ENCODE results near the gene COG5. TPM values are rescaled to one million over a fixed set of nuclear protein-coding genes. Genes with fewer than 3 reads are reported as not detected.

Gene COG5
- total RNA-seq, 1 experiment from 2014 or later = 20.2 TPM

DNA sequence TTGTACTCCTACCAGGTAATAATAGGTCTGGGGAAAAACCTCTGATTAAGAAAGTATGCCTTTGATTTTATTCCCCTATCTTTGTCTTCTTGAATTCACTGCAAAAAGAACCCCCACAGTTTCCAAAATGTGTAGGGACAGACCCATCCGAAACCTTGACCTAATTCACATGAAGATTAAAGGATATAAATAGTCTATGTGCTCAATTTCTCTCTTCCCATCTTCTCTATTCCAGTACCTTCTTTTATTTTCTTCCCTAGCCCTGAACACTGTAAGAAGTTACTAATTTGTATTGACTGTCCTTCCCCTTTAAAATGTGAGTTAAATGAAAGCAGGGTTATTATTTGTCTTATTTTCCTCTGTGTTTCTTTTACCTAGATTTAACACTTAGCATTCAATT is 259.7 kb downstream of the COG5 start:
- Histone ChIP-seq H2BK5ac (ENCODE audit: insufficient read length, low read length) (no peak overlapping the region), H3K56ac (ENCODE audit: insufficient read length, low read depth, low read length) (no peak overlapping the region), H4K8ac (replicated peaks; ENCODE audit: insufficient read length, low read depth, low read length) (no peak overlapping the region), H3K27ac (ENCODE audit: insufficient read length, low read depth, low read length) (no peak overlapping the region), H3K23ac (ENCODE audit: insufficient read length, low read depth, low read length) (no peak overlapping the region), H3K14ac (ENCODE audit: insufficient read depth, low read length) (no peak overlapping the region), H3K9ac (ENCODE audit: extremely low read depth, insufficient read length, low read length) (no peak overlapping the region), H2BK12ac (ENCODE audit: insufficient read length, low read depth, low read length) (no peak overlapping the region), H3K18ac (ENCODE audit: insufficient read length, low read depth, low read length) (no peak overlapping the region), H4K5ac (ENCODE audit: insufficient read length, low read depth, low read length) (no peak overlapping the region), H4K20me1 (ENCODE audit: control insufficient read depth, insufficient read depth, insufficient read length) (no peaks in the 10 kb centered on the region), H3K27me3 (ENCODE audit: insufficient read depth, low read length) (no peaks in the 10 kb centered on the region), H3K9me3 (ENCODE audit: control insufficient read depth, low read depth, low read length) (no peaks in the 10 kb centered on the region), H2BK20ac (ENCODE audit: low read depth, low read length, poor library complexity, severe bottlenecking) (no peak overlapping the region), H3T11ph (ENCODE audit: low read length) (no peak overlapping the region), H3K23me2 (ENCODE audit: insufficient read length, low read depth, low read length, poor library complexity, severe bottlenecking) (no peaks in the 10 kb centered on the region), H2AFZ (ENCODE audit: low read length) (no peak overlapping the region), H2BK15ac (ENCODE audit: low read depth, low read length) (no peak overlapping the region), H3K4ac (ENCODE audit: low read depth, low read length) (no peak overlapping the region), H2BK120ac (ENCODE audit: low read depth, low read length, poor library complexity, severe bottlenecking) (no peak overlapping the region), H3K79me2 (ENCODE audit: insufficient read depth, low read length) (no peaks in the 10 kb centered on the region), H3K79me1 (ENCODE audit: insufficient read depth, low read depth, low read length, poor library complexity, severe bottlenecking) (no peaks in the 10 kb centered on the region), H4K91ac (ENCODE audit: insufficient read length, low read depth, low read length) (no peak overlapping the region), H3K4me1 (ENCODE audit: insufficient read depth, low read length) (no peaks in the 10 kb centered on the region), H2AK5ac (ENCODE audit: insufficient read length, low read length) (no peak overlapping the region), H3K4me2 (ENCODE audit: insufficient read depth, insufficient read length, low read length) (no peak overlapping the region)
- Mint-ChIP-seq H3K4me3 (no peak overlapping the region), H3K36me3 (ENCODE audit: insufficient read depth in 1 of 3, low read depth in 3 of 3) (no peaks in the 10 kb centered on the region), H3K27me3 (ENCODE audit: low read depth) (no peaks in the 10 kb centered on the region), H3K4me1 (peaks cover 1 to 2% of the 10 kb centered on the region in 2 experiments; a peak in 2 of 4 replicates), H3K9me3 (no peaks in the 10 kb centered on the region), H3K27ac (no peak overlapping the region; a peak in 1 of 7 replicates)
- no CpG with 5 or more reads among the region's 1 CpG for WGBS (ENCODE audit: extremely low coverage, insufficient read length, low lambda C conversion rate)
- DNase-seq = no peak
- no peak for TF ChIP-seq CTCF (conservative IDR thresholded peaks at IDR 0.05)

Measured in H9 (cell line).